Gastrocnemius medialis (tissue), 4 donors: ENCODE results near the gene STN1.

Source experiments
- POLR2A ChIP-seq, 2 donors: fragments of 450-650 bp; IDR thresholded peaks; one replicate each; pipeline ENCODE4 v1.6.1; 2017; ENCODE audit warnings: antibody characterized with exemption in 2 of 2, mild to moderate bottlenecking in 2 of 2, moderate library complexity in 2 of 2
- TF ChIP-seq, protein P1 (sequence below), 5 experiments: fragments of 450-650 bp in 3 of 5; fragments of 200-600 bp in 2 of 5; sonication (generic) in 2 of 5; IDR thresholded peaks in 4 of 5; conservative IDR thresholded peaks in 1 of 5; 1 replicate in 4 of 5; 2 replicates in 1 of 5; pipeline ENCODE4 v1.5.1; 2016 to 2019; ENCODE audit warnings: antibody characterized with exemption in 5 of 5, mild to moderate bottlenecking in 3 of 5, moderate library complexity in 3 of 5

- TF ChIP-seq, protein P1, sequence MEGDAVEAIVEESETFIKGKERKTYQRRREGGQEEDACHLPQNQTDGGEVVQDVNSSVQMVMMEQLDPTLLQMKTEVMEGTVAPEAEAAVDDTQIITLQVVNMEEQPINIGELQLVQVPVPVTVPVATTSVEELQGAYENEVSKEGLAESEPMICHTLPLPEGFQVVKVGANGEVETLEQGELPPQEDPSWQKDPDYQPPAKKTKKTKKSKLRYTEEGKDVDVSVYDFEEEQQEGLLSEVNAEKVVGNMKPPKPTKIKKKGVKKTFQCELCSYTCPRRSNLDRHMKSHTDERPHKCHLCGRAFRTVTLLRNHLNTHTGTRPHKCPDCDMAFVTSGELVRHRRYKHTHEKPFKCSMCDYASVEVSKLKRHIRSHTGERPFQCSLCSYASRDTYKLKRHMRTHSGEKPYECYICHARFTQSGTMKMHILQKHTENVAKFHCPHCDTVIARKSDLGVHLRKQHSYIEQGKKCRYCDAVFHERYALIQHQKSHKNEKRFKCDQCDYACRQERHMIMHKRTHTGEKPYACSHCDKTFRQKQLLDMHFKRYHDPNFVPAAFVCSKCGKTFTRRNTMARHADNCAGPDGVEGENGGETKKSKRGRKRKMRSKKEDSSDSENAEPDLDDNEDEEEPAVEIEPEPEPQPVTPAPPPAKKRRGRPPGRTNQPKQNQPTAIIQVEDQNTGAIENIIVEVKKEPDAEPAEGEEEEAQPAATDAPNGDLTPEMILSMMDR (IDR thresholded peaks at IDR 0.05 in 4 of 5, conservative IDR thresholded peaks at IDR 0.05 in 1 of 5) = no peak
- no peak for TF ChIP-seq POLR2A (IDR thresholded peaks at IDR 0.05)
Measured at GRCh38 chr10:103912759-103913158, 5.2 kb downstream of the STN1 start.
